Astrocyte of the spinal cord (primary cell): ENCODE data around the gene HSD17B12.

Experiments
- DNase-seq: peaks from one replicate; pipeline ENCODE4 v3.0.0; 2011; ENCODE audit warnings: low read depth, low spot score
- H3K4me3 ChIP-seq: 2 replicates; pipeline ENCODE4 v1.5.1; 2011; ENCODE audit warnings: low read depth, mild to moderate bottlenecking, low read length, moderate library complexity
- in situ Hi-C: cut with HindIII; loops from 2 replicates; pipeline ENCODE4 v1.10.0; 2017; ENCODE audit warnings: low sequenced_read_pairs
- TF ChIP-seq, protein P1 (sequence below): IDR thresholded peaks from 2 replicates; pipeline ENCODE4 v1.5.1; 2012; ENCODE audit warnings: low read depth, mild to moderate bottlenecking, low read length, inconsistent platforms

The HSD17B12 gene

DNA sequence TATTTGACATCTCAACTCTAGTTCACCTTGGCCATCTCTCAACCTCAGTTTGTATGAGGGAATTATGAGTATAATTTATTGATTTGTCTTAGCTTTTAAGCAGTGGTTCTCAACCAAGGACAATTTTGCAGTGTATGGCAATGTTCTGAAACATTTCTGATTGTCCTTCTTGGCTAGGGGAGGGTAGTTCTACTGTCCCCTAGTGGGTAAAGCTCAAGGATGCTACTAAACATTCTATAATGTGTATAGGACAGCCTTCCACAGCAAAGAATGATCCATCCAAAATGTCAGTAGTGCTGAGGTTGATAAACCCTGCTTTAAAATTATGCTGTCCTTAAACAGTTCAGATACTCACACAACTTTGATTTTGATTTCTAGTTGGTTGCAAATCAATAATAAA lies 122.0 kb downstream of the HSD17B12 start:
- no peak overlapping the region for H3K4me3 ChIP-seq

DNA sequence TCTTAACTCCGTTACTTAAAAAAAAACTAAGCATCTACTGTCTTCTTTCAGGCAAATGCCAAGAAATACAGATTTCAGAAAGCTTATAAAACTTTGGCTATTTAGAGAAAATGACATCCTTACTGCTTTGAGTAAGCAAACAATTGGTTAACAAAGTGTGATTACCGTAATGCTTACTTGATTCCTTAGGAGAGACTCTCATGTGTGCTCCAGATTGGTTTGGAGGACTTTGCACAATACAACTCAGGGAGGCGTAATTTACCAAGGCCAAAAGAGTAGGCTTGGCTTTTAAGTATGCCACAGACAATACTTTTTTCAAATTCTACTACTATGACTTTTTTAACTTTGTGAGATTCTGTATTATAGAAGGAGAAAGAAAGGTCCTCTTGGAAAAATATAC lies 123.2 kb downstream of the HSD17B12 start:
- TF ChIP-seq, protein P1, sequence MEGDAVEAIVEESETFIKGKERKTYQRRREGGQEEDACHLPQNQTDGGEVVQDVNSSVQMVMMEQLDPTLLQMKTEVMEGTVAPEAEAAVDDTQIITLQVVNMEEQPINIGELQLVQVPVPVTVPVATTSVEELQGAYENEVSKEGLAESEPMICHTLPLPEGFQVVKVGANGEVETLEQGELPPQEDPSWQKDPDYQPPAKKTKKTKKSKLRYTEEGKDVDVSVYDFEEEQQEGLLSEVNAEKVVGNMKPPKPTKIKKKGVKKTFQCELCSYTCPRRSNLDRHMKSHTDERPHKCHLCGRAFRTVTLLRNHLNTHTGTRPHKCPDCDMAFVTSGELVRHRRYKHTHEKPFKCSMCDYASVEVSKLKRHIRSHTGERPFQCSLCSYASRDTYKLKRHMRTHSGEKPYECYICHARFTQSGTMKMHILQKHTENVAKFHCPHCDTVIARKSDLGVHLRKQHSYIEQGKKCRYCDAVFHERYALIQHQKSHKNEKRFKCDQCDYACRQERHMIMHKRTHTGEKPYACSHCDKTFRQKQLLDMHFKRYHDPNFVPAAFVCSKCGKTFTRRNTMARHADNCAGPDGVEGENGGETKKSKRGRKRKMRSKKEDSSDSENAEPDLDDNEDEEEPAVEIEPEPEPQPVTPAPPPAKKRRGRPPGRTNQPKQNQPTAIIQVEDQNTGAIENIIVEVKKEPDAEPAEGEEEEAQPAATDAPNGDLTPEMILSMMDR = no peak
- H3K4me3 ChIP-seq = no peak overlapping the region
- in situ Hi-C loops = no loop called here
- DNase-seq = no peak

More for the DNA sequence above, 122.0 kb downstream of the HSD17B12 start:
- no peak for DNase-seq
- TF ChIP-seq, protein P1 = peak; percentile 48
- in situ Hi-C loops = no loop called here

DNA sequence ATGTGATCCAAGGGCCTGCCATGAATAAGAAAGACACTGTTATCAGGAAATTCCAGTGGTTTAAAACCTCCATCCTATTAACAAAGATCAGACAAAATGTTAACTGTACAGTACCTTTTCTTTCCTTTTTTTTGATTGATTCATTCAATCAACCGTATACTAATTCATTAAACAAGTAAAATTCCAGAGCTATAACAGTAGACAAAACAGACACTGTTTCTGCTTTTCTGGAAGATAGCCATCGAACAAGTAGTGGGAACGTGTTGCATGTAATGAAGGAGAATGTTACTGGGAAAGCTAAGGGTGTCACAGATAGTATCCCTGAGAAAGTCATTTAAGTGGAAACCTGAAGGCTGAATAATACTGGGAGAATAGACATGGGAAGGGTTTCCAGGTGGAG lies 126.4 kb downstream of the HSD17B12 start:
- in situ Hi-C loops = no loop called here
- no peak for DNase-seq
- no peak overlapping the region for H3K4me3 ChIP-seq
- TF ChIP-seq, protein P1 = no peak

DNA sequence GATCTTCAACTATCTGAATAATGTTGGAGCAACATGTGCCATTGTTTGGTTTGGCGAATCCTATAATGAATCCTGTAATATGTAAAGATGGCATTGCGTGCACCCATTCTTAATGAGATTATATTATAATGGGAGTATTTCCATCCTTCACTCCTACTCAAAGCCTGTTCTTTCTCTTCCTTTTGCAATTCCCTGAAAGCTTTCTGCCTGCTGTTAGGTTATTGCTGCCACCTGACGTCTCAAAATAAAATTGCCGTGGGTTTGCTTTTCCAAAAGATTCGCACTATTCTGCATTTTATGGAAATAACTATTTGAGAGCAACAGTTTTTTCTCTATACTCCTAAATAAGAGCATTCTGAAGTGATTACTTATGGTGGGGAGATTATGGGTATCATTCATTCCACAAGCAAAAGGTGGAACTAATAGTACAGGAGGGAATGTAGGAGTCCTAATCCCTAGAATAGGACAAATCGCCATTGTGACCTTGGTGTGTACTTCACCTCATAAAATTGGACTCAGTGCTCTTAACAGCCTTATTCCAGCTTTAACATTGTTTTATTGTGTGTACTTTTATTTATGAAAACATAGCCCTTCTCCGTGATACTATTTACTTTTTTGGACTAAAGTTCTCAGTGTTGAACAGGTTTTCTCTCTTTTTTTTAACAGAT lies 130.5 kb downstream of the HSD17B12 start:
- H3K4me3 ChIP-seq = no peak overlapping the region
- in situ Hi-C loops = no loop called here
- TF ChIP-seq, protein P1 = peak; percentile 50
- no peak for DNase-seq

DNA sequence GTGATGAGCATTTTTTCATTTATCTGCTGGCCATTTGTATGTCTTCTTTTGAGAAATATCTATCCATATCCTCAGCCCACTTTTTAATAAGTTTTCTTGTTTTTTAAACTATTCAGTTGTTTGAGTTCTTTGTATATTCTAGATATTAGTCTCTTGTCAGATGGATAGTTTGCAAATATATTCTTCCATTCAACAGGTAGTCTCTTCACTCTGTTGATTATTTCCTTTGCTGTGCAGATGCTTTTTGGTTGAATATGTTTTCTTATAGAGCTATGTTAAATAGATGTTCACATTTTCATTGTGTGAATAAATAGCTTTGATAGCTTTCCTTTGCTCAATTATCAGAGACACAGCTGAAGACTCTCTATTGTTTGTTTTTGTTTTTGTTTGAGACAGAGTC lies 131.9 kb downstream of the HSD17B12 start:
- no peak for DNase-seq
- TF ChIP-seq, protein P1 = no peak
- no peak overlapping the region for H3K4me3 ChIP-seq
- in situ Hi-C loops = no loop called here

DNA sequence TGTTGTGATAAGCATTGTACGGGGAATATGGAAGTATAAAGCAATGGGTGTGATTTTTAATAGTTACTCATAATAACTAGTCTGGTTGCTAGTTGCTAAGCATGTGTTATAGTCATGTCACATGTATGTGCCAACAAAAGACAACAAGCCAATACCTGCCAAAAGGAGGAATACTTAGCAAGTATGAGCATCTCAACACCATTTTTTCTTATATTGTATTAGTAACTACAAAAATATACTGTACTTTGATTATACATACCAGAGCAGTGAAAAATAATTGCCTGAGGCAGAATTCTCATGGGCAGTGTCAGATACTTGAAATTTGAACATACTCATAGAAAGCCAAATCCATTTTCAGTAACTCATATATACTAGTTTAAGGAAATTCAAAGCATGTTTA lies 137.7 kb downstream of the HSD17B12 start:
- in situ Hi-C loops = no loop called here
- H3K4me3 ChIP-seq = no peak overlapping the region
- DNase-seq = no peak
- TF ChIP-seq, protein P1 = no peak
